ENCODE data around the gene SPDYE16. TPM values are rescaled to one million over a fixed set of nuclear protein-coding genes. Genes with fewer than 3 reads are reported as not detected.
"Not testable (repeated sequence)": the region's sequence is repeated elsewhere in the genome, so short reads cannot be mapped to it uniquely, and the experiment has no call there.

SPDYE16 gene
- total RNA-seq, 3 donors from 2014 or later, result 0.20 to 0.51 TPM; not detected in 1

DNA sequence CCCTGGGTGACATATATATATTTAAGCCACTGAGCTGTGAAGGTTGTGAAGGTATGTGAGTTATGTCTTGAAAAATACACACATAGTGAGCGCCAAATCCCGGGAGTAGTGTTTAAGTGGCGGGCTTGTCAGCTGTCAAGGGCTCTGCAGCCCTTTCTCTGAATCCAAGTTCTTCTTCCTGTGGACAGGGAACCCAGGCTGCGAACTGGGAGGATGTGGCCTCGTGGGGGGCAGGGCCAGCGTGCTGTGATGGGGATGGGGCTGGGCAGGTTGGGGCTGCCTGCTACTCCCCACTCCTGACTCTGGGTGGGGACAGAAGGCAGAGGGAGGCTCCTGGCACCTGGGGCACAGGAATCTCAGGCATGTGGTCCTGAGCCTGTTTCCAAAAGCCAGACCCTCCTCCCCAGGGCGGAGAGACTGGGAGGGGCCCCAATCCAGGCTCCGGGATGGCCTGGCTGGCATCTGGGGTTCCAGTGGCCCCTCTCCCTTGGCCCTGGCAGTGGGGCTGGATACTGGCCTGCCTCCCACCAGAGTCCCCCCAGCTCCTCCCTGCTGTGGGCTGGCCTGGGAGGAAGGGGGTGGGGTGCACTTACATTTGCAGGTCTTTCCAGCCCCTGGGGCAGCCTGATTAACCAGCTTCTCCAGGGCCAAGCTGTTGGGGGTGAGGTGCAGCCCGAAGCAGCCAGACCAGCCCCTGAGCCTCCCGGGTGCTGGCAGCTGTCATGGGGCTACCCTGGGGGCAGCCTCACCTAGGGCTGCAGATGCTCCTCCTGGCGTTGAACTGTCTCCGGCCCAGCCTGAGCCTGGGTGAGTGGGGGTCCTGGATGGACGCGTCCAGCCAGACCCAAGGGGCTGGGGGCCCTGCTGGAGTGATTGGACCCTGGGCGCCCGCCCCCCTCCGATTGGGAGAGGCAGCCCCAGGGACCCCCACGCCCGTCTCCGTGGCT is 32.9 kb downstream of the SPDYE16 start, which contains the start of gene UPK3B:
UPK3B (plus strand) TSS at position 622 of the 947 bp plus-strand sequence; CDS start at position 723, 101 bp downstream.
- intact Hi-C loops (cut with DNase I, micrococcal nuclease), result no loop called here
- H3K9me3 ChIP-seq, result no peaks in the 10 kb centered on the region
- TF ChIP-seq, protein P1, sequence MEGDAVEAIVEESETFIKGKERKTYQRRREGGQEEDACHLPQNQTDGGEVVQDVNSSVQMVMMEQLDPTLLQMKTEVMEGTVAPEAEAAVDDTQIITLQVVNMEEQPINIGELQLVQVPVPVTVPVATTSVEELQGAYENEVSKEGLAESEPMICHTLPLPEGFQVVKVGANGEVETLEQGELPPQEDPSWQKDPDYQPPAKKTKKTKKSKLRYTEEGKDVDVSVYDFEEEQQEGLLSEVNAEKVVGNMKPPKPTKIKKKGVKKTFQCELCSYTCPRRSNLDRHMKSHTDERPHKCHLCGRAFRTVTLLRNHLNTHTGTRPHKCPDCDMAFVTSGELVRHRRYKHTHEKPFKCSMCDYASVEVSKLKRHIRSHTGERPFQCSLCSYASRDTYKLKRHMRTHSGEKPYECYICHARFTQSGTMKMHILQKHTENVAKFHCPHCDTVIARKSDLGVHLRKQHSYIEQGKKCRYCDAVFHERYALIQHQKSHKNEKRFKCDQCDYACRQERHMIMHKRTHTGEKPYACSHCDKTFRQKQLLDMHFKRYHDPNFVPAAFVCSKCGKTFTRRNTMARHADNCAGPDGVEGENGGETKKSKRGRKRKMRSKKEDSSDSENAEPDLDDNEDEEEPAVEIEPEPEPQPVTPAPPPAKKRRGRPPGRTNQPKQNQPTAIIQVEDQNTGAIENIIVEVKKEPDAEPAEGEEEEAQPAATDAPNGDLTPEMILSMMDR (IDR thresholded peaks at IDR 0.05), result no peak
- ATAC-seq (no peak), DNase-seq (peak in 2 of 3 donors; percentile 45 to 56)
- H3K4me1 ChIP-seq (ENCODE audit: low read depth), result peaks cover 7% of the 10 kb centered on the region
- no peaks in the 10 kb centered on the region for H3K36me3 ChIP-seq (ENCODE audit: low read depth)
- no peak within 1 kb of the TSS for H3K4me3 ChIP-seq

- no peaks in the 10 kb centered on the region for H3K9me3 ChIP-seq
- intact Hi-C loops (cut with DNase I, micrococcal nuclease), result no loop called here
- H3K4me3 ChIP-seq, result no peak overlapping the region
- DNase-seq (peak in 1 of 3 donors; percentile 12), ATAC-seq (no peak)
- H3K36me3 ChIP-seq (ENCODE audit: low read depth), result no peaks in the 10 kb centered on the region
- H3K4me1 ChIP-seq (ENCODE audit: low read depth), result peaks cover 2% of the 10 kb centered on the region
- TF ChIP-seq, protein P1 (IDR thresholded peaks at IDR 0.05), result no peak
Measured at GRCh38 chr7:76507723-76508406, 35.2 kb downstream of the SPDYE16 start.

GRCh38 chr7:76506643-76507042 is 36.5 kb downstream of the SPDYE16 start:
- intact Hi-C loops (cut with DNase I, micrococcal nuclease); H3K9me3 ChIP-seq; H3K4me1 ChIP-seq (ENCODE audit: low read depth); ATAC-seq; H3K36me3 ChIP-seq (ENCODE audit: low read depth); H3K4me3 ChIP-seq: not testable (repeated sequence)
- peak in 1 of 3 donors; percentile 12 for DNase-seq

DNA sequence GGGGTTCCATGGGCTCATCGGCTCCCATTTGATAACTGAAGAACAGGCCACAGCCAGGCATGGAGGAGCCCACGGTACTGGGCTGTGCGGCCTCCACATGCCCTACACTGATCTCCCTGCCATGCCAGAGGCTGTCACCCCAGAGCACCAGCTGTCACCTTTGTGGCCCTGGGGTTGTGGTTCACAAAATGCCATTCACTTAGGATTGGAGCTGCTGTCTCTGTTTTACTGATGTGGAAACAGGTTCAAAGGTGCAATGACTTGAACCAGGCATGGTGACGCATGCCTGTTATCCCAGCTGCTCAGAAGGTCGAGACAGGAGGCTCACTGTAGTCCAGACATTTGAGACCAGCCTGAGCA is 37.0 kb downstream of the SPDYE16 start:
- intact Hi-C loops (cut with DNase I, micrococcal nuclease), result no loop called here

GRCh38 chr7:76505168-76506080 is 37.7 kb downstream of the SPDYE16 start:
- DNase-seq (peak in 2 of 3 donors; percentile 25 to 46), ATAC-seq (no peak)
- intact Hi-C loops (cut with DNase I, micrococcal nuclease), result no loop called here
- Histone ChIP-seq H3K4me3 (no peak overlapping the region), H3K9me3 (no peaks in the 10 kb centered on the region), H3K4me1 (ENCODE audit: low read depth) (no peaks in the 10 kb centered on the region), H3K36me3 (ENCODE audit: low read depth) (no peaks in the 10 kb centered on the region)
- TF ChIP-seq, protein P1 (IDR thresholded peaks at IDR 0.05), result no peak

More for the DNA sequence above, 37.0 kb downstream of the SPDYE16 start:
- TF ChIP-seq, protein P1 (IDR thresholded peaks at IDR 0.05), result no peak
- no peak overlapping the region for H3K4me3 ChIP-seq
- no peaks in the 10 kb centered on the region for H3K9me3 ChIP-seq
- no peak for ATAC-seq
- no peak for DNase-seq
- H3K4me1 ChIP-seq (ENCODE audit: low read depth), result no peaks in the 10 kb centered on the region
- H3K36me3 ChIP-seq (ENCODE audit: low read depth), result no peaks in the 10 kb centered on the region

DNA sequence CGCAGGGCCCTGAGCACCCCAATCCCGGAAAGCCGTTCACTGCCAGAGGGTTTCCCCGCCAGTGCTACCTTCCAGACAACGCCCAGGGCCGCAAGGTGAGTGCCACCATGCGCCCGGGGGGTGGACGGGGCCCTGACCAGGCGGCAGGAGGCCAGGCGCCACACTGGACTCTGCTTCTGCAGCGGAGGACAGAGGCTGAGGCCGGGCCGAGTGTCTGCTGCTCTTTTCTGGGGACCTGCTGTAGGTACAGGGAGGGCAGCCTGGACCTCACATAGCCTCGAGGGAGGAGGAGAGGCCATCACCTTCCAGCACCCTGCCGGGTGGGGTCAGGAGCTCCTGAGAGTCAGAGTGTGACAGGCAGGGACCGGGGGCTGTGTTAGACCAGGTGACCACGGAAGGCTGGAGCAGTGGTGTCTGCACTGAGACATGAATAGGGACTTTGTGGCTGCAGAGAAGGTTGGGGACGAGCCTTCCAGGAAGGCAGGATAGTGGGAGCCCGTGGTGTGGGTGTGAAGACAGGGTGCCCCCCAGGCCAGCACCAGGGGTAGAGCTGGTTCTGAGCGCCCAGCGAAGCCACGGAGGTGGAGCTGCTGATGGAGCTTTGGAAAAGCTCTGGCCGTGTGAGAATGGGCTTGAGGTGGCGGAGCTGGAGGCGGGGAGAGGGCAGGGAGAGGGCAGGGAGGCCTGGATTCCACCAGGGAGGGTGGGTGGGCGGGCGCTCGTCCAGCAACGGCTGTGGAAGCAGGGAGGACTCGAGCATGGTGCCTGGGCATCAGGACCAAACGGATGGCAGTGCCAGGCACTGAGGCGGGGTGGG is 38.5 kb downstream of the SPDYE16 start:
- DNase-seq, result peak in 1 of 3 donors; percentile 36
- ATAC-seq, result peak; percentile 2
- H3K36me3 ChIP-seq (ENCODE audit: low read depth); intact Hi-C loops (cut with DNase I, micrococcal nuclease); H3K4me1 ChIP-seq (ENCODE audit: low read depth); H3K4me3 ChIP-seq; H3K9me3 ChIP-seq: not testable (repeated sequence)

GRCh38 chr7:76503244-76503643 is 39.9 kb downstream of the SPDYE16 start:
- H3K4me3 ChIP-seq; H3K9me3 ChIP-seq; intact Hi-C loops (cut with DNase I, micrococcal nuclease); H3K4me1 ChIP-seq (ENCODE audit: low read depth); ATAC-seq; H3K36me3 ChIP-seq (ENCODE audit: low read depth): not testable (repeated sequence)
- peak in 1 of 3 donors; percentile 31 for DNase-seq

DNA sequence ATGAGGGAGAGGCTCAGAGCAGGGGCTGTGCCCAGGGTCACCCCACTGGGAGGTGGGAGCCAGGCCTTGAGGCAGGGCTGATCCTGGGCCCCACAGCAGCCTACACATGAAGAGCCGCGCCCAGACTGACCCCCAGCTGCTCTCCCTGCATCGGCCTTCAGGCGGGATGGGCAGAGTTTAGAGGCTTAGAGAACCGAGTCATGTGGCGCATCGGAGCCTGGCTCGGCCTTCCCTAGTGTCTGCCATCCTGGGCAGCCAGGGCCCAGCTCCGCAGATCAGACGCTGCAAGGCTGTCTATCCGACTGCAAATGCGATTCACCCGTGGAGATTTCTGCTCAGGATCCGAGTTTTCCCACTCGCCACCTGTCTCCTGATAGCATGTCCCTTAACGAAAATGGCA is 40.3 kb downstream of the SPDYE16 start:
- ATAC-seq; H3K36me3 ChIP-seq (ENCODE audit: low read depth); H3K4me3 ChIP-seq; intact Hi-C loops (cut with DNase I, micrococcal nuclease); H3K4me1 ChIP-seq (ENCODE audit: low read depth); H3K9me3 ChIP-seq: not testable (repeated sequence)
- peak in 1 of 3 donors; percentile 39 for DNase-seq

Measured in mucosa of descending colon (tissue), 3 donors.